ELF-1 (cell line): ENCODE results near the gene SLC30A5.
"Not testable (repeated sequence)": the region's sequence is repeated elsewhere in the genome, so short reads cannot be mapped to it uniquely, and the experiment has no call there.

Experiments used
- DNase-seq: peaks from one replicate; pipeline ENCODE4 v3.0.0-alpha.2; 2016; ENCODE audit warnings: low read depth, low spot score

The SLC30A5 gene

GRCh38 chr5:69105996-69106906, 12.4 kb downstream of the SLC30A5 start:
- no peak for DNase-seq

- not testable (repeated sequence) for DNase-seq
Observed at GRCh38 chr5:69108367-69108766, 14.6 kb downstream of the SLC30A5 start.

- DNase-seq = no peak
Observed at GRCh38 chr5:69113851-69114250, 20.0 kb downstream of the SLC30A5 start.

GRCh38 chr5:69115526-69115925, 21.7 kb downstream of the SLC30A5 start:
- no peak for DNase-seq

- no peak for DNase-seq
Observed at GRCh38 chr5:69129413-69129812, 35.6 kb downstream of the SLC30A5 start.

DNA sequence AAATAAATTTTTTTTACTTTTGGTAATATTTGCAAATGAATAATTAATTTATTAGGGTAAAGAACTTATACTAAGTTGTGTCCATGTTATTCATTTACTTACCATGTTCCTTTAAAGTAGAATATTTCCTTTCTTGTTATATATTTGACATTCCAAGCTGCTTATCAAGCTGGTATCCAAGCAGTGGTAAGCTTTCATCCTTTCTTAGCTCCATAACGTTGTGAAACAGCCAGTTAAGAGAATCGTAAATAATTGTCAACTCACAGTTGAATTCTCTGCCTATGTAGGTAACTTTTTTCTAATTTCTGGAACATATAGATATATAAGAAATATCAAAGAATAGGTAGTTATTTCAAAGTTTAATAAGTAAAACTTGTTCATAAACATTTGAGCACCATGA, 36.4 kb downstream of the SLC30A5 start:
- no peak for DNase-seq

- DNase-seq = no peak
Observed at GRCh38 chr5:69131304-69131703, 37.5 kb downstream of the SLC30A5 start.

DNA sequence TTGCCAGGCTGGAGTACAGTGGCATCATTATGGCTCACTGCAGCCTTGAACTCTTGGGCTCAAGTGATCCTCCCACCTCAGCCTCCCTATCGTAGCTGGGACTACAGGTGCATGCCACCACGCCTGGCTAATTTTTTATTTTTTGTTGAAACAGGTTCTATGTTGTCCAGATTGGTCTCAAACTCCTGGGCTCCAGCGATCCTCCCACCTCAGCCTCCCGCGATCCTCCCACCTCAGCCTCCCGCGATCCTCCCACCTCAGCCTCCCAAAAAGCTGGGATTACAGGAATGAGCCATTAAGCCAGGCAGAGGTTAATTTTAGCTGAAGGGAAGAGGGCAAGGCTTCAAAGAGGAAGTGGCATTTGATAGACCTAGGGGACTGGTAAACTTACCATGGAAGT, 40.3 kb downstream of the SLC30A5 start:
- DNase-seq = no peak

DNA sequence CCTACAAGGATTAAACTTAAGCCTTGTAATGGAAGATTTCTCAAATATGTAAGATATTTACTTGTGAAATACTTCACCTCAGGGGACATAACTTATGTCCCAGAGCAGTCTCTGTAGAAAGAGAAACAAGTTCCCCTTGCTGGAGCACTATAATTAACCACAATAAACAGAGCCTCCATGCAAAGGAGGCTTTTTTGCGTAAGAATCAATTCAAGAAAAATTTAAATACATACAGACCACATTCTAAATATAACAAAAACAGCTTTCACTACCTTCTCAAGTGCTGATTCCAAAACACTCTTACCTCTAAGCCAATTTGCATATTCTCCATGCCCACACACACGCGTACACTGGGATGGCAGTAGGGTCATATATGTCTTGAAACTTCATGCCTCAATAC, 42.5 kb downstream of the SLC30A5 start:
- DNase-seq = no peak

GRCh38 chr5:69137208-69137607, 43.4 kb downstream of the SLC30A5 start:
- DNase-seq = not testable (repeated sequence)

- no peak for DNase-seq
Observed at GRCh38 chr5:69137807-69138206, 44.0 kb downstream of the SLC30A5 start.

DNA sequence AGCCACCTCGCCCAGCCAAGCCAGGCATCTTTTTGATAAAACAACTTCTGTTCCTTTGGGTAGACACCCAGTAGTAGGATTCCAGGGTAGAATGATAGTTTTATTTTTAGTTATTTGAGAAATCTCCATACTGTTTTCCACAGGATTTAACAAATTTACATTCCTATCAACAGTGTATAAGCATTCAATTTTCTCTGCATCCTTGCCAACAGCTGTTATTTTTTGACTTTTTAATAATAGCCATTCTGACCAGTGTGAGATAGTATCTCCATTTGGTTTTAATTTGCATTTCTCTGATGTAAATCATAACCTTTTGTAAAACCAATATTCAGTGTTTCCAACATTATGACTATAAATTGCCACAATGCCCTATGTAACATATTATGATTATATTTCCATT, 45.0 kb downstream of the SLC30A5 start:
- no peak for DNase-seq

DNA sequence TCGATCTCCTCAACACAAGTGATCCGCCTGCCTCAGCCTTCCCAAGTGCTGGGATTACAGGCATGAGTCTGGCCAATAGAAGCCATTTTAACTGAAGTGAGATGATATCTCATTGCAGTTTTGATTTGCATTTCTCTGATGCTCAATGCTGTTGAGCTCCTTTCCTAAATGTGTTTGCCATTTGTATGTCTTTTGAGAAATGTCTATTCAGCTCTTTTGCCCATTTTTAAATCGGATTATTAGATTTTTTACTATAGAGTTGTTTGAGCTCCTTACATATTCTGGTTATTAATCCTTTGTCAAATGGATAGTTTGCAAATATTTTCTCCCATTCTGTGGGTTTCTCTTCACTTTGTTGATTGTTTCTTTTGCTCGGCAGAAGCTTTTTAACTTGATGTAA, 46.4 kb downstream of the SLC30A5 start:
- not testable (repeated sequence) for DNase-seq

GRCh38 chr5:69140827-69141226, 47.0 kb downstream of the SLC30A5 start:
- DNase-seq = no peak

DNA sequence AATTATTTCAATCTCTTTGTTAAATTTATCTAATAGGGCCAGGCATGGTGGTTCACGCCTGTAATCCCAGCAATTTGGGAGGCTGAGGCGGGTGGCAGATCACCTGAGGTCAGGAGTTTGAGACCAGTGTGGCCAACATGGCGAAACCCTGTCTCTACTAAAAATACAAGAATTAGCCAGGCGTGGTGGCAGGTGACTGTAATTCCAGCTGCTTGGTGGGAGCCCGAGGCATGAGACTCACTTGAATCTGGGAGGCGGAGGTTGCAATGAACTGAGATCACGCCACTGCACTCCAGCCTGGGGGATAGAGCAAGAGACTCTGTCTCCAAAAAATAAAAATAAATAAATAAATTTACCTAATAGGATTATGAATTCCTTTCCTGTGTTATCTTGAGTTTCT, 54.8 kb downstream of the SLC30A5 start:
- not testable (repeated sequence) for DNase-seq

DNA sequence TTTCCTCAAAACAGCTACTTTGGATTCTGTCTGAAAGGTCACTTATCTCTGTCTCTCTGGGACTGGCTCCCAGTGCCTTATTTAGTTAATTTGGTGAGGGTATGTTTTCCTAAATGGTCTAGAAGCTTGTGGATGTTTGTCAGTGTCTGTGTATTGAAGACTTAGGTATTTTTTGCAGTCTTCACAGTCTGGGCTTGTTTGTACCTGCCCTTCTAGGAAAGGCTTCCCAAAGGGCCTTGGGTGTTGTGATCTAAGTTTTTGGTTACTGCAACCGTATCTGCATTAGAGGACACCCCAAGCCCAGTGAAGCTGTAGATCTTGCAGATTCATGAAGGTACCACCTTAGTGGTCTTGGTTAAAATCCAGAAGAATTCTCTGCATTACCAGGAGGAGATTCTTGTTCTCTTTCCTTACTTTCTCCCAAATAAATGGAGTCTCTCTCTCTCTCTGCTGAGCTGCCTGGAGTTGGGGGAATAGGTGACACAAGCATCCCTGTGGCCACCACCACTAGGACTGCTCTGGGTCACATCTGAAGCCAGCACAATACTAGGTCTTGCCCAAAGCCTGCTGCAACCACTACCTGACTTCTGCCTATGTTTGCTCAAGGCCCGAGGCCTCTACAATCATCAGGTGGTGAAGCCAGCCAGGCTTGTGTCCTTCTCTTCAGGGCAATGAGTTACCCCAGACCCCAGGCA, 55.3 kb downstream of the SLC30A5 start:
- no peak for DNase-seq

GRCh38 chr5:69149676-69150010, 55.8 kb downstream of the SLC30A5 start:
- DNase-seq = no peak

DNA sequence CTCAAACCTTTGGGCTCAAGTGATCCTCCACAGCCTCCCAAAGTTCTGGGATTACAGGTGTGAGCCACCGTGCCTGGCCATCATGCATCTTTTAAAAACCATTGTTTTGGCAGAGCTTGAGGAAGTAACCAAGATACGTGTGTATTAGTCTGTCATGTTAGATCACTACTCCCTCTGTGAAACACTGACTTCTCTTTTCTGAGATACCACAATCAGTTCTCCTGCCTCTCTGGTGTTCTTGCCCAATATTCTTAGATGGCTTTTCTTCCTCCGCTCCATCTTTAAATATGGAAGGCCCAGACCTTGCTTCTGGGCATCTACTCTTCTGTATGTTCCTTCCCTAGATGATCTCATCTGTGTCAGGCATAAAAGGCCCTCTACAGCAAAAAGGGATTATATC, 58.9 kb downstream of the SLC30A5 start:
- DNase-seq = no peak

DNA sequence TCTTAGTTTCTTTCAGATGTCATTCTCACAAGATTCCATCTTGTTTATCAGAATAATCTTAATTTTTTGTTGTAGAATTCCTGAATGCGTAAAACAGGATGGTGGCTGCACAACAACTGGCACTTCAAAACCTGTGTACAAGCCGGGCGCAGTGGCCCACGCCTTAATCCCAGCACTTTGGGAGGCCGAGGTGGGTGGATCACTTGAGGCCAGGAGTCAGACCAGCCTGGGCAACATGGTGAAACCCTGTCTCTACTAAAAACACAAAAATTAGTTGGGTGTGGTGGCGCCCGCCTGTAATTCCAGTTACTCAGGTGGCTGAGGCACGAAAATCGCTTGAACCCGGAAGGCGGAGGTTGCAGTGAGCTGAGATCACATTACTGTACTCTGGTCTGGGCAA, 62.6 kb downstream of the SLC30A5 start:
- no peak for DNase-seq

DNA sequence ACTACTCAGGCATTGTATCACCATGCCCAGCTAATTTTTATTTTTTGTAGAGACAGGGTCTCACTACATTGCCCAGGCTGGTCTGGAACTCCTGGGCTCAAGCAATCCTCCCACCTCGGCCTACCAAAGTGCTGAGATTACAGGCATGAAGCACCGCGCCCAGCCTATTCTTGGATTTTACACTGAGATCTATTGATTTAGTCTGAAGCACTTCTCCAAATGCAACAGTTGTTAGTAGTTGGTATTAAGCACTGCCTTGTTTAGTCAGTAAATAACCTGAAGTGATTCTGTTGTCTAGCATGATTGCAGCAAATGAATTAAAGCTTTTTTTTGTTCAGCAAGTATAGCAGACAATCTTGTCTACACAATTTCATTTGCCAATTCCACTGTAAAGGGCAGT, 64.2 kb downstream of the SLC30A5 start:
- no peak for DNase-seq

DNA sequence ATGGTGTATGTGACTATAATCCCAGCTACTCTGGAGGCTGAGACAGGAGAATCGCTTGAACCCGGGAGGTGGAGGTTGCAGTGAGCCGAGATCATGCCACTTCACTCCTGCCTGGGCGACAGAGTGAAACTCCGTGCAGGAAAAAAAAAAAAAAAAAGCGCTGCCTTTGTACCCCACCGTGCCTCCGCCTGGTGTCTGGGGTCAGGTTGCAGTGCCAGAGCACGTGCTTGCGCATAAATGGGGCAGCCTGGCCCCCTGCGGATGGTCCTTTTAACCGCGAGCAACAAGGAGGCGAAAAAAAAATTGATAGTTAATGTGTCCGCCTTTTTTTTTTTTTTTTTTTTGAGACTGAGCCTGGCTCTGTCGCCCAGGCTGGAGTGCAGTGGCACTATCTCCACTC, 66.8 kb downstream of the SLC30A5 start:
- no peak for DNase-seq

DNA sequence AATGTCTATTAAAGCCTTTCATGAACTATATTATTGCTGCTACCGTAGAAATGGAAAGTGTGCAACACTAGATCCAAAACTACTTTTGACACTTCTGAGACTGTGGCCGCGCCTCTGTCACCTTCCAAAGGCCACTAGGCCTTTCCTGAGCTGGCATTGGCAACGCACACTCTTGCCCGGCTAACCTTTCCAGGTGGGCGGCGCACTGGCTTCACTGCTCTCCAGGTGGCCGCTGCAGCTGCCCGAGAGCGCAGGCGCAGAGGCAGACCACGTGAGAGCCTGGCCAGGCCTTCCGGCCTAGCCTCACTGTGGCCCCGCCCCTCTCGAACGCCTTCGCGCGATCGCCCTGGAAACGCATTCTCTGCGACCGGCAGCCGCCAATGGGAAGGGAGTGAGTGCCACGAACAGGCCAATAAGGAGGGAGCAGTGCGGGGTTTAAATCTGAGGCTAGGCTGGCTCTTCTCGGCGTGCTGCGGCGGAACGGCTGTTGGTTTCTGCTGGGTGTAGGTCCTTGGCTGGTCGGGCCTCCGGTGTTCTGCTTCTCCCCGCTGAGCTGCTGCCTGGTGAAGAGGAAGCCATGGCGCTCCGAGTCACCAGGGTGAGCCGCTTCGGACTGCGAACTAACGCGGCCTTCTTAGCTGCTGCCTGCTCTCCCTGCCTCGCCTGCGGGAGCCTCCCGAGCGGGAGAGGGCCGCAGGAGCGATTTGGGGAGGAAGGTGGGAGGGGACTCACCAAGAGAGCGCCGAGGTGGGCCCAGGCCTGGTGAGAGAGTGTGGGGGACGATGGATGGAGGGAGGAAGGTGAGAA, 73.1 kb downstream of the SLC30A5 start, which contains the start of gene CCNB1:
CCNB1 (plus strand) TSS at position 465 of the 807 bp plus-strand sequence; CDS start at position 578, 113 bp downstream.
- peak; percentile 100 for DNase-seq
